ENCODE results near the gene CHD6. TPM values are rescaled to one million over a fixed set of nuclear protein-coding genes. Genes with fewer than 3 reads are reported as not detected.

Gene CHD6
- total and polyA plus RNA-seq, 2 experiments from 2014 or later = 12.6 to 24.9 TPM

DNA sequence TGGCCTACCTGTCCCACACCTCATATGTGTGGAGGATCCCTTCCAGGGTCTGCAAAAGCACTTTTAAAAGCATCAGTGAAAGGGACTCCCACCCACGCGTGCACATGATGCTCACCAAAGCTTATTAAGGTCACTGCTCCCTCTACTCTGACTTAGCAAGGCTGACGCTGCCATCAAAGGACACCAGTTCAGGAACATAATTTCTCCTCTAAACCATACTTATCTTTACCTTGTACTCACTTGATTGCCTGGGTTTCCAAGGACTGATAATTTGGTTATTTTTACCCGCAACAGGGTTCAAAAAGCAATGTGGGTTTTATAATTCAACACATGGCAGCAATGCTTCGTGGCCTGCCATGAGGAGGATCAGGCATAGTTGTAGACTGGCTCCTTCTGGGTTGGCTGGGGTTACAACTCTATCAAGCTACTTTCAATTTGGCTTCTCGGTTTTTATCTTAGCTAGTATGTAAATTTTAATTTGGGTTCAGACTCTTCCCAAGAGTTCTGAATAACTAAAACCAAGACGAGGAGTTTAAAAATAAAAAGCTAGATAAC lies 199.4 kb downstream of the CHD6 start:
- Histone ChIP-seq H3K4me1 (ENCODE audit: insufficient read depth) (no peaks in the 10 kb centered on the region), H2AFZ (no peak overlapping the region), H3K79me2 (ENCODE audit: insufficient read depth) (no peaks in the 10 kb centered on the region), H3K27ac (no peak overlapping the region), H4K20me1 (ENCODE audit: insufficient read depth) (no peaks in the 10 kb centered on the region), H3F3A (ENCODE audit: insufficient read depth) (no peaks in the 10 kb centered on the region), H3K4me2 (ENCODE audit: unreplicated experiment) (no peak overlapping the region), H3K9ac (no peak overlapping the region), H3K9me3 (ENCODE audit: low read depth) (no peaks in the 10 kb centered on the region), H3K4me3 (no peak overlapping the region), H3K27me3 (replicated peaks; ENCODE audit: insufficient read depth) (no peaks in the 10 kb centered on the region), H3K9me2 (ENCODE audit: insufficient read depth) (no peaks in the 10 kb centered on the region), H3K36me3 (ENCODE audit: low read depth) (peaks cover 28% of the 10 kb centered on the region)
- TF ChIP-seq EZH2 (IDR thresholded peaks at IDR 0.05; ENCODE audit: insufficient read depth, poor library complexity, severe bottlenecking) (no peak), EZH2phosphoT487 (IDR thresholded peaks at IDR 0.05; ENCODE audit: insufficient read depth, low read depth) (no peak)
- in situ Hi-C loops (cut with MboI) = no loop called here
- WGBS, 2 experiments (ENCODE audit: low coverage in 1 of 2, low lambda C conversion rate in 2 of 2, missing lambda C conversion rate in 2 of 2) = 98% methylated on average over 7 of the region's 7 CpGs
- no peak for DNase-seq

DNA sequence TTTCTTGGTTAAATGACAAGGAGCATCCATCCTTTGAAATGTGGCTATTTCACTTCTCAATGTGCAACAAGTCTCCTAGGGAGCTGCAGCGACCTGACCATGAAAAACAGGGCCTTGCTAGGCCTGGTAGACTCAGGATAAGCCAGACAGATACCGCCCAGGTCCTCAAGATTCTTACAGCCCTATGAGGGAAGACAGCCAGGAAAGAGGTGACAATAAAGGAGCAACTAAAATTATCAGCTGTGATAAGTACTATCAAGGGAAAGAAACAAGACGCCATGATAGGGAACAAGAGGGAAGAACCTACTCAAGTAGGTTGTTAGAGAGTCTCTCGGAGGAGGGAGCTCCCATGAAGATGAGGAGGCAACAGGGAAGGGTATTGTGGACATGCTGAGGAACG lies 200.1 kb downstream of the CHD6 start:
- 95 to 97% methylated on average over 5 of the region's 5 CpGs for whole genome bisulfite sequencing, 2 experiments (ENCODE audit: low coverage in 1 of 2, low lambda C conversion rate in 2 of 2, missing lambda C conversion rate in 2 of 2)
- H4K20me1 ChIP-seq (ENCODE audit: insufficient read depth) = no peaks in the 10 kb centered on the region
- in situ Hi-C loops (cut with MboI) = no loop called here
- no peaks in the 10 kb centered on the region for H3K9me2 ChIP-seq (ENCODE audit: insufficient read depth)
- no peak overlapping the region for H3K27ac ChIP-seq
- H3K4me2 ChIP-seq (ENCODE audit: unreplicated experiment) = no peak overlapping the region
- no peaks in the 10 kb centered on the region for H3K9me3 ChIP-seq (ENCODE audit: low read depth)
- no peaks in the 10 kb centered on the region for H3K79me2 ChIP-seq (ENCODE audit: insufficient read depth)
- H3K4me1 ChIP-seq (ENCODE audit: insufficient read depth) = no peaks in the 10 kb centered on the region
- no peak for DNase-seq
- no peak overlapping the region for H2AFZ ChIP-seq
- H3K36me3 ChIP-seq (ENCODE audit: low read depth) = peaks cover 21% of the 10 kb centered on the region; the same call in 1 of the 2 replicates
- H3F3A ChIP-seq (ENCODE audit: insufficient read depth) = no peaks in the 10 kb centered on the region
- TF ChIP-seq EZH2 (IDR thresholded peaks at IDR 0.05; ENCODE audit: insufficient read depth, poor library complexity, severe bottlenecking) = no peak
- TF ChIP-seq EZH2phosphoT487 (IDR thresholded peaks at IDR 0.05; ENCODE audit: insufficient read depth, low read depth) = no peak
- no peak overlapping the region for H3K9ac ChIP-seq
- no peak overlapping the region for H3K4me3 ChIP-seq
- H3K27me3 ChIP-seq (replicated peaks; ENCODE audit: insufficient read depth) = no peaks in the 10 kb centered on the region

DNA sequence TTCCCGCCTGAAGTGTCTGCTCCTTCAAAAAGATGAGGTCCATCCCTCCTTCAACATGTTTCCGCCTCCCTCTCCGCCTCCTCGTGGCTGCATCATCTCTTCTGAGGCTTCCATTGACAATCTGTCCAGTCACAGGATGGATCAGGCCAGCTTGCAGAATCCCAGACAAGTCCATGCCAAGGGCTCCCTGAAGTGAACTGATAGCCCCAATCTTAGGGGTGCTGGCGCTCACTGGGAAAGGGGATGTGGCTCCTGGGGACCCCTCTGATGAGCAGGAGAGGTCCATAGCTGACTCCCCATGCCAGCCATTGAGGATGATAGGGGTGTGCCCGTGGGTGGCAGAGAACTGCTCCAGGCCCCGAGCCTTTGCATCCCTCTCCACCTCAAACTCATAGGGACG lies 203.0 kb downstream of the CHD6 start:
- Histone ChIP-seq H3K79me2 (ENCODE audit: insufficient read depth) (no peaks in the 10 kb centered on the region), H4K20me1 (ENCODE audit: insufficient read depth) (no peaks in the 10 kb centered on the region), H2AFZ (no peak overlapping the region), H3K36me3 (ENCODE audit: low read depth) (peaks cover 16% of the 10 kb centered on the region; the same call in 1 of the 2 replicates), H3K4me3 (no peak overlapping the region), H3K9me3 (ENCODE audit: low read depth) (no peaks in the 10 kb centered on the region), H3K27me3 (replicated peaks; ENCODE audit: insufficient read depth) (no peaks in the 10 kb centered on the region), H3K9ac (no peak overlapping the region), H3K27ac (no peak overlapping the region), H3K4me1 (ENCODE audit: insufficient read depth) (0 out of 2 replicates have a peak, but pooled peaks cover 4% of the 10 kb centered on the region), H3K4me2 (ENCODE audit: unreplicated experiment) (no peak overlapping the region), H3K9me2 (ENCODE audit: insufficient read depth) (no peaks in the 10 kb centered on the region), H3F3A (ENCODE audit: insufficient read depth) (peaks cover 13% of the 10 kb centered on the region; the same call in 1 of the 2 replicates)
- WGBS, 2 experiments (ENCODE audit: low coverage in 1 of 2, low lambda C conversion rate in 2 of 2, missing lambda C conversion rate in 2 of 2) = 87 to 91% methylated on average over 8 of the region's 8 CpGs
- no peak for TF ChIP-seq EZH2 (IDR thresholded peaks at IDR 0.05; ENCODE audit: insufficient read depth, poor library complexity, severe bottlenecking)
- no peak for TF ChIP-seq EZH2phosphoT487 (IDR thresholded peaks at IDR 0.05; ENCODE audit: insufficient read depth, low read depth)
- in situ Hi-C loops (cut with MboI) = no loop called here
- no peak for DNase-seq

DNA sequence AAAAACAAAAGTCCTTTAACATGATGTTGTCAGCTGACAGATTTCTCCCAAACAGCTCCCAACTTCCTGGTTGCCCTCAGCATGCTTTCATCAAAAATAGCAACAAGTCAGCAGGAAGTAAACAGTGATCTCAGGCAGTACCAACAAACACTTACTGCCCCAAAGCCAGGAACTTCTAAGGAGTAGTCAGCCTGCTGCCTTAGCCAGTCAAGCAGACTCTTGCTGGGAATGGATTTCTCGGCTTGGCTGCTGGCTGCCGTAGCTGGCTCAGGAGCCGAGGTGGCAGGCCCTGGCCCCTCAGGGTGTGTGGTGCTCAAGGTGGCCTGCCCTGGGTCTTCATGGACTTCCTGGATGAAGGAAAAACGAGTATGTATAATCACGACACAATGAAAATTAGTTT lies 205.0 kb downstream of the CHD6 start:
- H4K20me1 ChIP-seq (ENCODE audit: insufficient read depth) = no peaks in the 10 kb centered on the region
- no peaks in the 10 kb centered on the region for H3K9me2 ChIP-seq (ENCODE audit: insufficient read depth)
- no peaks in the 10 kb centered on the region for H3K9me3 ChIP-seq (ENCODE audit: low read depth)
- no peak for DNase-seq
- no peak overlapping the region for H3K4me2 ChIP-seq (ENCODE audit: unreplicated experiment)
- H2AFZ ChIP-seq = no peak overlapping the region
- H3K4me3 ChIP-seq = no peak overlapping the region
- 82 to 87% methylated on average over 5 of the region's 5 CpGs for WGBS, 2 experiments (ENCODE audit: low coverage in 1 of 2, low lambda C conversion rate in 2 of 2, missing lambda C conversion rate in 2 of 2)
- H3K36me3 ChIP-seq (ENCODE audit: low read depth) = peaks cover 21% of the 10 kb centered on the region; the same call in 1 of the 2 replicates
- no peak overlapping the region for H3K9ac ChIP-seq
- peaks cover 13% of the 10 kb centered on the region; the same call in 1 of the 2 replicates for H3F3A ChIP-seq (ENCODE audit: insufficient read depth)
- no peak overlapping the region for H3K27ac ChIP-seq
- H3K27me3 ChIP-seq (replicated peaks; ENCODE audit: insufficient read depth) = no peaks in the 10 kb centered on the region
- H3K79me2 ChIP-seq (ENCODE audit: insufficient read depth) = no peaks in the 10 kb centered on the region
- no peak for TF ChIP-seq EZH2phosphoT487 (IDR thresholded peaks at IDR 0.05; ENCODE audit: insufficient read depth, low read depth)
- TF ChIP-seq EZH2 (IDR thresholded peaks at IDR 0.05; ENCODE audit: insufficient read depth, poor library complexity, severe bottlenecking) = no peak
- 0 out of 2 replicates have a peak, but pooled peaks cover 4% of the 10 kb centered on the region for H3K4me1 ChIP-seq (ENCODE audit: insufficient read depth)
- in situ Hi-C loops (cut with MboI) = no loop called here
